Heart left ventricle (tissue), 16 donors: ENCODE results near the gene TGFBR2. TPM values are rescaled to one million over a fixed set of nuclear protein-coding genes. Genes with fewer than 3 reads are reported as not detected.

Experiments
- ATAC-seq, 4 donors: fragments of 200-7000 bp; cut with Tn5 transposase; one replicate each; pipeline ENCODE4 v1.9.1; 2020 to 2022; ENCODE audit warnings: moderate library complexity in 4 of 4, mild to moderate bottlenecking in 3 of 4, moderate number of reproducible peaks in 1 of 4
- DNase-seq, 5 donors: peaks; one replicate each; pipeline ENCODE4 v3.0.0-alpha.2; 2020
- H3K27ac ChIP-seq, 12 donors: fragments of 200-600 bp; sonication (generic) in 4 of 12; one replicate each; pipeline versions ENCODE4 v1.5.0 to v1.8.0; 2016 to 2022; ENCODE audit warnings: mild to moderate bottlenecking in 2 of 12
- H3K27me3 ChIP-seq, 9 donors: fragments of 200-600 bp; sonication (generic) in 2 of 9; one replicate each; pipeline versions ENCODE4 v1.5.1 to v1.8.0; 2016 to 2022; ENCODE audit warnings: mild to moderate bottlenecking in 3 of 9
- H3K36me3 ChIP-seq, 9 donors: fragments of 200-600 bp; sonication (generic) in 2 of 9; one replicate each; pipeline versions ENCODE4 v1.5.0 to v1.8.0; 2018 to 2022; ENCODE audit warnings: mild to moderate bottlenecking in 2 of 9
- H3K4me1 ChIP-seq, 12 donors: fragments of 200-600 bp; sonication (generic) in 4 of 12; one replicate each; pipeline versions ENCODE4 v1.5.0 to v1.8.0; 2016 to 2022; ENCODE audit warnings: mild to moderate bottlenecking in 3 of 12
- H3K4me3 ChIP-seq, 12 donors: fragments of 200-600 bp; sonication (generic) in 4 of 12; one replicate each; pipeline versions ENCODE4 v1.5.0 to v1.8.0; 2017 to 2022; ENCODE audit warnings: mild to moderate bottlenecking in 9 of 12, moderate library complexity in 4 of 12
- H3K9me3 ChIP-seq, 12 donors: fragments of 200-600 bp; sonication (generic) in 4 of 12; one replicate each; pipeline versions ENCODE4 v1.5.0 to v1.8.0; 2016 to 2022; ENCODE audit warnings: mild to moderate bottlenecking in 1 of 12
- CTCF ChIP-seq, 12 donors: fragments of 200-600 bp; sonication (generic) in 4 of 12; IDR thresholded peaks; one replicate each; pipeline versions ENCODE4 v1.5.0 to v1.8.0; 2018 to 2022; ENCODE audit warnings: antibody characterized with exemption in 12 of 12, mild to moderate bottlenecking in 5 of 12
- POLR2A ChIP-seq, 2 donors: fragments of 450-650 bp; IDR thresholded peaks; one replicate each; pipeline ENCODE4 v1.6.1; 2017; ENCODE audit warnings: antibody characterized with exemption in 2 of 2, mild to moderate bottlenecking in 2 of 2, moderate library complexity in 2 of 2
- WGBS, 4 donors: extraction: QIAGEN DNeasy Blood & Tissue Kit in 2 of 4; methylation state at CpG; one replicate each; pipeline versions ENCODE4 v1.1.5 to v1.1.7; 2013 to 2018; 5-methylcytosine and 5-hydroxymethylcytosine counted together
- intact Hi-C, 10 donors: fragments of 100-400 bp; cut with DNase I; formaldehyde crosslinking; loops; one replicate each; pipeline versions ENCODE4 v1.11.1 to v1.14.2; 2022
- polyA plus RNA-seq, 2 donors: library from polyadenylated mRNA; stranded (reverse); fragments of 200-250 nt; gene quantifications; one replicate each; pipeline ENCODE4 v1.2.3, GENCODE V29; 2013
- total RNA-seq, 9 donors: library from RNA; depleted of rRNA in 2 of 9; stranded (reverse); fragments of >200 nt in 2 of 9; fragmentation: NEBNext Ultra II Directional in 3 of 9; extraction: Animal tissue kit (Norgen Biotek cat#: 25700) in 3 of 9; gene quantifications; one replicate each; pipeline versions ENCODE4 v1.1.0 to v1.2.4, GENCODE V29; 2016 to 2023
- donor health status: ischemic (EF 13 %, LVEDD 7.1; RV severe dilation, severe dysfunction).
- donor health status: healthy with polysubstance abuse.
- donor health status: DM: no; HTN: yes; CAD: no.
- donor health status: DM: no; HTN: no; CAD: no.
- donor health status: ischemic (EF 25% LVEDD 6.9; RV normal size, moderate dysfunction).
- donor health status: ischemic (EF 25% LVEDD 5.7; RV mildly dilated, moderate dysfunction).
- donor health status: healthy.
- donor health status: DM: yes; HTN: yes; CAD: no.
- donor health status: ischemic (EF 35%, LVEDD 5.7; RV mildly dilated, moderate dysfunction).
- donor health status: nonischemic (EF 11% LVEDD 7.7; RV severe dilation, severe dysfunction).
- donor health status: DM: yes; HTN: yes; CAD: no.
- donor health status: PGD.
- donor health status: ischemic (EF 29% LVEDD 5.4; RV normal size, mild dysfunction).
- donor health status: nonischemic (EF 23%, LVEDD 6.1; RV moderate dilation, normal function).

Gene TGFBR2
- total and polyA plus RNA-seq, 11 donors: 13.8 to 217 (median 143) TPM

- no peak for DNase-seq
- Histone ChIP-seq H3K4me1 (peaks cover 5 to 89% (median 79%) of the 10 kb centered on the region in 12 donors), H3K27me3 (no peaks in the 10 kb centered on the region), H3K9me3 (no peaks in the 10 kb centered on the region), H3K4me3 (peak overlapping the region in 4 of 12 donors; percentile 10 to 98 (median 94)), H3K27ac (peak overlapping the region in 9 of 12 donors; percentile 2 to 100 (median 47)), H3K36me3 (peaks cover 0 to 4% (median 0%) of the 10 kb centered on the region in 9 donors)
- WGBS, 4 donors: 71 to 80% (median 76%) methylated on average over 6 to 7 of the region's 7 CpGs
- TF ChIP-seq CTCF (IDR thresholded peaks at IDR 0.05): no peak
- no peak for TF ChIP-seq POLR2A (IDR thresholded peaks at IDR 0.05)
- ATAC-seq: no peak
- intact Hi-C loops: loop anchor here in 2 of 10 donors (5.0 to 10.0 kb wide), 3 partner anchors 53 to 80 kb away; no protein-coding TSS in a partner anchor
These were observed 5.4 kb downstream of the TGFBR2 start for GRCh38 chr3:30611613-30612436.

- peak overlapping the region in 3 of 12 donors; percentile 10 to 98 (median 97) for H3K4me3 ChIP-seq
- 49 to 71% (median 63%) methylated on average over 3 of the region's 3 CpGs for WGBS, 4 donors
These were observed 6.2 kb downstream of the TGFBR2 start for GRCh38 chr3:30612437-30613132.

GRCh38 chr3:30613133-30613825, 6.9 kb downstream of the TGFBR2 start:
- peak overlapping the region in 1 of 12 donors; percentile 97 for H3K4me3 ChIP-seq

More at GRCh38 chr3:30612437-30613132, 6.2 kb downstream of the TGFBR2 start:
- TF ChIP-seq POLR2A (IDR thresholded peaks at IDR 0.05) (no peak), CTCF (IDR thresholded peaks at IDR 0.05) (no peak)
- Histone ChIP-seq H3K27ac (peak overlapping the region in 6 of 12 donors; percentile 2 to 100 (median 28)), H3K9me3 (no peaks in the 10 kb centered on the region), H3K4me1 (peaks cover 8 to 97% (median 85%) of the 10 kb centered on the region in 12 donors), H3K27me3 (no peaks in the 10 kb centered on the region), H3K36me3 (peaks cover 0 to 5% (median 0%) of the 10 kb centered on the region in 9 donors)
- peak in 2 of 4 donors; percentile 18 to 36 for ATAC-seq
- DNase-seq: no peak
- intact Hi-C loops: loop anchor here in 2 of 10 donors (5.0 to 10.0 kb wide), 3 partner anchors 52 to 80 kb away; no protein-coding TSS in a partner anchor

More at GRCh38 chr3:30613133-30613825, 6.9 kb downstream of the TGFBR2 start:
- DNase-seq (no peak), ATAC-seq (peak in 3 of 4 donors; percentile 28 to 47 (median 30))
- H3K27ac ChIP-seq: peak overlapping the region in 5 of 12 donors; percentile 12 to 100 (median 44)
- H3K27me3 ChIP-seq: no peaks in the 10 kb centered on the region
- no peak for TF ChIP-seq CTCF (IDR thresholded peaks at IDR 0.05)
- TF ChIP-seq POLR2A (IDR thresholded peaks at IDR 0.05): no peak
- WGBS, 4 donors: 57 to 75% (median 70%) methylated on average over 3 of the region's 3 CpGs
- peaks cover 8 to 100% (median 87%) of the 10 kb centered on the region in 12 donors for H3K4me1 ChIP-seq
- H3K36me3 ChIP-seq: peaks cover 0 to 12% (median 0%) of the 10 kb centered on the region in 9 donors
- intact Hi-C loops: loop anchor here in 2 of 10 donors (5.0 to 10.0 kb wide), 3 partner anchors 52 to 79 kb away; no protein-coding TSS in a partner anchor
- no peaks in the 10 kb centered on the region for H3K9me3 ChIP-seq
